GM18873 (cell line): ENCODE data around the gene PGA4.
"Not testable (repeated sequence)": the region's sequence is repeated elsewhere in the genome, so short reads cannot be mapped to it uniquely, and the experiment has no call there.

ENCODE experiments used
- ATAC-seq: cut with Tn5 transposase; IDR thresholded peaks from one replicate; pipeline ENCODE4 v1.9.1; 2021; ENCODE audit warnings: mild to moderate bottlenecking, moderate library complexity, moderate number of reproducible peaks; ENCODE audit not compliant: unreplicated experiment, low FRiP score

The PGA4 gene

GRCh38 chr11:61222047-61222446 lies at the start of gene PGA4:
Gene PGA4, plus strand, starts transcription at chr11:61222347. Its CDS starts 54 bp downstream, at chr11:61222401.
- ATAC-seq = not testable (repeated sequence)

GRCh38 chr11:61172356-61172755 lies 49.8 kb upstream of the PGA4 start:
- no peak for ATAC-seq

- no peak for ATAC-seq
Measured at GRCh38 chr11:61172888-61173287, 49.3 kb upstream of the PGA4 start.

GRCh38 chr11:61173456-61173855 lies 48.7 kb upstream of the PGA4 start:
- ATAC-seq = no peak

- ATAC-seq = no peak
Measured at GRCh38 chr11:61174273-61174672, 47.9 kb upstream of the PGA4 start.

- ATAC-seq = no peak
Measured at GRCh38 chr11:61174949-61175348, 47.2 kb upstream of the PGA4 start.

- ATAC-seq = no peak
Measured at GRCh38 chr11:61176446-61176845, 45.7 kb upstream of the PGA4 start.

- ATAC-seq = not testable (repeated sequence)
Measured at GRCh38 chr11:61180205-61180604, 41.9 kb upstream of the PGA4 start.

GRCh38 chr11:61181489-61181888 lies 40.7 kb upstream of the PGA4 start:
- no peak for ATAC-seq

- no peak for ATAC-seq
Measured at GRCh38 chr11:61183645-61184044, 38.5 kb upstream of the PGA4 start.

GRCh38 chr11:61186504-61186903 lies 35.6 kb upstream of the PGA4 start:
- ATAC-seq = no peak

GRCh38 chr11:61187505-61188130 lies 34.5 kb upstream of the PGA4 start:
- ATAC-seq = no peak

- ATAC-seq = no peak
Measured at GRCh38 chr11:61189933-61190332, 32.2 kb upstream of the PGA4 start.

- ATAC-seq = no peak
Measured at GRCh38 chr11:61193596-61193995, 28.6 kb upstream of the PGA4 start.

GRCh38 chr11:61194169-61194671 lies 27.9 kb upstream of the PGA4 start:
- no peak for ATAC-seq

GRCh38 chr11:61194981-61195695 lies 27.0 kb upstream of the PGA4 start:
- ATAC-seq = no peak

GRCh38 chr11:61195719-61196118 lies 26.4 kb upstream of the PGA4 start:
- no peak for ATAC-seq

GRCh38 chr11:61198361-61198760 lies 23.8 kb upstream of the PGA4 start:
- no peak for ATAC-seq

- ATAC-seq = no peak
Measured at GRCh38 chr11:61198948-61199523, 23.1 kb upstream of the PGA4 start.

- no peak for ATAC-seq
Measured at GRCh38 chr11:61201476-61201875, 20.7 kb upstream of the PGA4 start.

GRCh38 chr11:61202950-61203746 lies 19.0 kb upstream of the PGA4 start, which contains the start of gene PGA3:
Gene PGA3, plus strand, starts transcription at chr11:61203515. Its CDS starts 50 bp downstream, at chr11:61203565.
- ATAC-seq = not testable (repeated sequence)
